OCI-LY1 (cell line): ENCODE data around the gene LAYN.

Experiments
- H2AFZ ChIP-seq: fragments of 200-600 bp; sonication (generic), shearing (Covaris generic); 2 replicates; pipeline ENCODE4 v1.6.0; 2014; ENCODE audit warnings: antibody characterized with exemption, mild to moderate bottlenecking, low read length
- H3F3A ChIP-seq: fragments of 200-600 bp; sonication (generic), shearing (Covaris generic); 2 replicates; pipeline ENCODE4 v1.6.0; 2014; ENCODE audit warnings: mild to moderate bottlenecking, antibody characterized with exemption, low read length, moderate library complexity; ENCODE audit not compliant: insufficient read depth
- H3K27ac ChIP-seq: fragments of 200-600 bp; sonication (generic); 2 replicates; pipeline ENCODE4 v1.5.1; 2014; ENCODE audit warnings: low read length, mixed run types, mild to moderate bottlenecking, low read depth; ENCODE audit not compliant: poor library complexity, severe bottlenecking
- H3K27me3 ChIP-seq: fragments of 200-600 bp; sonication (generic); 2 replicates; pipeline ENCODE4 v1.6.0; 2014; ENCODE audit warnings: antibody characterized with exemption, mild to moderate bottlenecking, low read length, moderate library complexity; ENCODE audit not compliant: insufficient read depth
- H3K36me3 ChIP-seq: fragments of 200-600 bp; sonication (generic); 2 replicates; pipeline ENCODE4 v1.6.1; 2014; ENCODE audit warnings: mild to moderate bottlenecking, antibody characterized with exemption, low read length, moderate library complexity, mixed read lengths; ENCODE audit not compliant: insufficient read depth
- H3K4me1 ChIP-seq: fragments of 200-600 bp; sonication (generic); 2 replicates; pipeline ENCODE4 v1.5.1; 2014; ENCODE audit warnings: mild to moderate bottlenecking, low read length, moderate library complexity; ENCODE audit not compliant: insufficient read depth, severe bottlenecking
- H3K4me2 ChIP-seq: fragments of 200-600 bp; sonication (generic), shearing (Covaris generic); 2 replicates; pipeline ENCODE4 v1.6.1; 2014; ENCODE audit warnings: low read length
- H3K4me3 ChIP-seq: fragments of 200-600 bp; sonication (generic); 2 replicates; pipeline ENCODE4 v1.5.1; 2014; ENCODE audit warnings: low read length, low read depth, mild to moderate bottlenecking, mixed read lengths; ENCODE audit not compliant: poor library complexity, severe bottlenecking
- H3K79me2 ChIP-seq: fragments of 200-600 bp; shearing (Covaris generic); 2 replicates; pipeline ENCODE4 v1.6.1; 2016; ENCODE audit warnings: mixed run types, low read length, mixed read lengths; ENCODE audit not compliant: insufficient read depth
- H3K9ac ChIP-seq: fragments of 200-600 bp; sonication (generic), shearing (Covaris generic); 2 replicates; pipeline ENCODE4 v1.6.1; 2014; ENCODE audit warnings: mild to moderate bottlenecking, low read length, mixed read lengths
- H3K9me2 ChIP-seq: fragments of 200-600 bp; sonication (generic), shearing (Covaris generic); 2 replicates; pipeline ENCODE4 v1.6.1; 2014; ENCODE audit warnings: low read depth, mild to moderate bottlenecking, low read length, mixed read lengths
- H3K9me3 ChIP-seq: fragments of 200-600 bp; shearing (Covaris generic); 2 replicates; pipeline ENCODE4 v1.6.1; 2014; ENCODE audit warnings: low read length, mixed read lengths
- H4K20me1 ChIP-seq: fragments of 200-600 bp; sonication (generic), shearing (Covaris generic); 2 replicates; pipeline ENCODE4 v1.6.0; 2016; ENCODE audit warnings: mild to moderate bottlenecking, low read length; ENCODE audit not compliant: insufficient read depth
- EZH2 ChIP-seq: fragments of 200-600 bp; sonication (generic), shearing (Covaris generic); IDR thresholded peaks from 2 replicates; pipeline ENCODE4 v1.8.0; 2017; ENCODE audit warnings: borderline replicate concordance, mixed run types, mild to moderate bottlenecking, antibody characterized with exemption, low read length, moderate library complexity, mixed read lengths
- TF ChIP-seq, protein P1 (sequence below): fragments of 200-600 bp; sonication (generic), shearing (Covaris generic); IDR thresholded peaks from 2 replicates; pipeline ENCODE4 v1.5.1; 2017; ENCODE audit warnings: mild to moderate bottlenecking, antibody characterized with exemption, low read length, moderate library complexity, mixed read lengths

The LAYN gene

DNA sequence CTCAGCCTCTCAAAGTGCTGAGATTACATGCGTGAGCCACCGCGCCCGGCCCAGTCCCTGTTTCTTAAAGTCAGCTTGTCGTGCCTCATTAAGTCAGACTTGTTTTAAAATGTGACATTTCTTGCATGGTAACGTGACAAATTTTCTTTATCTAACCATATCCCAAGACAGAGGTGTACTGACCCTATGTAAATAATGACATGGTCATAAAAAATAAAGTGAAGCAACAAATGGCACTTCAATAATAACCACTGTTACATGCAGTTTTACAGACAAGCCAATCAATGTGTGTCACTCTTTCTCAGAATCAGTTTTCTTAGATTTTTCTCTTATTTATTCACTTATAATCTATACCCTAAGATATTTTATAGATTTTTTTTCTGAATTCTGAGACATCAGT, 35.2 kb downstream of the LAYN start:
- H3K4me1 ChIP-seq = peaks cover 20% of the 10 kb centered on the region
- TF ChIP-seq EZH2 = no peak
- TF ChIP-seq, protein P1, sequence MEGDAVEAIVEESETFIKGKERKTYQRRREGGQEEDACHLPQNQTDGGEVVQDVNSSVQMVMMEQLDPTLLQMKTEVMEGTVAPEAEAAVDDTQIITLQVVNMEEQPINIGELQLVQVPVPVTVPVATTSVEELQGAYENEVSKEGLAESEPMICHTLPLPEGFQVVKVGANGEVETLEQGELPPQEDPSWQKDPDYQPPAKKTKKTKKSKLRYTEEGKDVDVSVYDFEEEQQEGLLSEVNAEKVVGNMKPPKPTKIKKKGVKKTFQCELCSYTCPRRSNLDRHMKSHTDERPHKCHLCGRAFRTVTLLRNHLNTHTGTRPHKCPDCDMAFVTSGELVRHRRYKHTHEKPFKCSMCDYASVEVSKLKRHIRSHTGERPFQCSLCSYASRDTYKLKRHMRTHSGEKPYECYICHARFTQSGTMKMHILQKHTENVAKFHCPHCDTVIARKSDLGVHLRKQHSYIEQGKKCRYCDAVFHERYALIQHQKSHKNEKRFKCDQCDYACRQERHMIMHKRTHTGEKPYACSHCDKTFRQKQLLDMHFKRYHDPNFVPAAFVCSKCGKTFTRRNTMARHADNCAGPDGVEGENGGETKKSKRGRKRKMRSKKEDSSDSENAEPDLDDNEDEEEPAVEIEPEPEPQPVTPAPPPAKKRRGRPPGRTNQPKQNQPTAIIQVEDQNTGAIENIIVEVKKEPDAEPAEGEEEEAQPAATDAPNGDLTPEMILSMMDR = no peak

DNA sequence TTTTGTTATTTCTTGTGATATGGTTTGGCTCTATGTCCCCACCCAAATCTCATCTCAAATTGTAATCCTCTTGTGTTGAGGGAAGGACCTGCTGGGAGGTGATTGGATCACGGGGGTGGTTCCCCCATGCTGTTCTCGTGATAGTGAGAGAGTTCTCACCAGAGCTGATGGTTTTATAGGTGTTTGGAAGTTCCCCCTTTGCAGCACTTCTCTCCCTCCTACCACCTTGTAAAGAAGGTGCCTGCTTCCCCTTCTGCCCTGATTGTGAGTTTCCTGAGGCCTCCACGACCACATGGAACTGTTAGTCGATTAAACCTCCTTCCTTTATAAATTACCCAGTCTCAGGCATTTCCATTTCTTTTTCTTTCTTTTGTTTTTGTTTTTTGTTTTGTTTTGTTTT, 37.3 kb downstream of the LAYN start:
- Histone ChIP-seq H3K9me2 (no peaks in the 10 kb centered on the region), H3K4me2 (no peak overlapping the region), H3K9me3 (no peaks in the 10 kb centered on the region), H4K20me1 (no peaks in the 10 kb centered on the region), H3K4me3 (no peak overlapping the region), H3K79me2 (no peaks in the 10 kb centered on the region), H3K36me3 (no peaks in the 10 kb centered on the region), H3K27me3 (no peaks in the 10 kb centered on the region), H3K9ac (no peak overlapping the region), H2AFZ (no peak overlapping the region), H3K27ac (no peak overlapping the region), H3K4me1 (peaks cover 29% of the 10 kb centered on the region), H3F3A (no peaks in the 10 kb centered on the region)
- TF ChIP-seq, protein P1 = no peak
- no peak for TF ChIP-seq EZH2

More for the DNA sequence above, 35.2 kb downstream of the LAYN start:
- Histone ChIP-seq H3K4me3 (no peak overlapping the region), H3K9me3 (no peaks in the 10 kb centered on the region), H3K9ac (no peak overlapping the region), H2AFZ (no peak overlapping the region), H3K9me2 (no peaks in the 10 kb centered on the region), H4K20me1 (no peaks in the 10 kb centered on the region), H3K27ac (no peak overlapping the region), H3K79me2 (no peaks in the 10 kb centered on the region), H3K36me3 (no peaks in the 10 kb centered on the region), H3K27me3 (no peaks in the 10 kb centered on the region), H3F3A (no peaks in the 10 kb centered on the region), H3K4me2 (no peak overlapping the region)

DNA sequence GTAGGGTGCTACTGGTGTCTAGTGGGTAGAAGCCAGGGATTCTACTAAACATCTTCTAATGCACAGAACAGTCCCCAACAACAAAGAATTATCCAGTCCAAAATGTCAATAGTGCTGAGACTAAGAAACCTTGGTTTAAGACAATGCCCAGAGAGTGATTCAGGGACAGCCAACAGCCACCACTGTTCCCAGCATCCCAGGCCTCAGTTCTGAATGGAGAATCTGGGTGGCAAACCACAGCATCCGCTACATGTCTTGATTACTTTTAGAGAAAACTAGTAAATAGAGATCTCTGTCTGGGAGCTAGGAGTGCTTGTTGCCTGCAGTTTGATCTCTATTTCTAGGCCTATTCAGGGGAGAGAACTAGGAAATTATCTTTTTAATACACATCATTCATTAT, 40.8 kb downstream of the LAYN start:
- Histone ChIP-seq H3K4me2 (no peak overlapping the region), H3K4me3 (no peak overlapping the region), H2AFZ (no peak overlapping the region), H3K79me2 (no peaks in the 10 kb centered on the region), H3K4me1 (peaks cover 25% of the 10 kb centered on the region), H3K9ac (no peak overlapping the region), H3K36me3 (no peaks in the 10 kb centered on the region), H3K27me3 (no peaks in the 10 kb centered on the region), H3K27ac (no peak overlapping the region), H3F3A (no peaks in the 10 kb centered on the region), H4K20me1 (no peaks in the 10 kb centered on the region), H3K9me3 (no peaks in the 10 kb centered on the region), H3K9me2 (no peaks in the 10 kb centered on the region)
- TF ChIP-seq, protein P1 = no peak
- TF ChIP-seq EZH2 = no peak
